DND-41 (cell line): ENCODE data around the gene TFEB.

ENCODE experiments used
- ATAC-seq: fragments of 200-7000 bp; cut with Tn5 transposase; 3 replicates; pipeline ENCODE4 v1.9.1; 2021; ENCODE audit warnings: low read depth; ENCODE audit not compliant: insufficient read depth
- DNase-seq: peaks from one replicate; pipeline ENCODE4 v3.0.0-alpha.2; 2020
- H2AFZ ChIP-seq: 2 replicates; pipeline ENCODE4 v1.6.0; 2012; ENCODE audit warnings: low read depth, low read length
- H3K27ac ChIP-seq: 2 replicates; pipeline ENCODE4 v1.5.1; 2012; ENCODE audit warnings: low read length, inconsistent platforms
- H3K27me3 ChIP-seq: fragments of 200-600 bp; sonication (generic); 2 replicates; pipeline ENCODE4 v1.6.0; 2012; ENCODE audit warnings: low read length, mild to moderate bottlenecking, inconsistent platforms; ENCODE audit not compliant: insufficient read depth, poor library complexity
- H3K36me3 ChIP-seq: 2 replicates; pipeline ENCODE4 v1.5.1; 2012; ENCODE audit warnings: low read length, inconsistent platforms; ENCODE audit not compliant: insufficient read depth
- H3K4me1 ChIP-seq: 2 replicates; pipeline ENCODE4 v1.5.1; 2012; ENCODE audit warnings: mild to moderate bottlenecking, low read length; ENCODE audit not compliant: insufficient read depth
- H3K4me2 ChIP-seq: 2 replicates; pipeline ENCODE4 v1.6.0; 2012; ENCODE audit warnings: mild to moderate bottlenecking, moderate library complexity, low read length, inconsistent platforms; ENCODE audit not compliant: insufficient read depth
- H3K4me3 ChIP-seq, 2 experiments: fragments of 200-600 bp in 1 of 2; shearing (Covaris generic) in 1 of 2; 2 replicates each; pipeline ENCODE4 v1.5.1; 2012 to 2016; ENCODE audit warnings: inconsistent platforms in 2 of 2, low read length in 2 of 2, mild to moderate bottlenecking in 2 of 2, low read depth in 1 of 2, moderate library complexity in 1 of 2
- H3K79me2 ChIP-seq: 2 replicates; pipeline ENCODE4 v1.6.0; 2012; ENCODE audit warnings: low read length, inconsistent platforms; ENCODE audit not compliant: insufficient read depth
- H3K9ac ChIP-seq: 2 replicates; pipeline ENCODE4 v1.6.0; 2012; ENCODE audit warnings: low read depth, mild to moderate bottlenecking, inconsistent platforms, low read length, moderate library complexity
- H3K9me3 ChIP-seq: 2 replicates; pipeline ENCODE4 v1.5.1; 2012; ENCODE audit warnings: low read length, moderate library complexity, mild to moderate bottlenecking, inconsistent platforms; ENCODE audit not compliant: insufficient read depth, severe bottlenecking
- H4K20me1 ChIP-seq: 2 replicates; pipeline ENCODE4 v1.6.0; 2012; ENCODE audit warnings: low read length; ENCODE audit not compliant: insufficient read depth
- EZH2 ChIP-seq: IDR thresholded peaks from 3 replicates; pipeline ENCODE4 v1.6.1; 2012; ENCODE audit warnings: borderline replicate concordance, low read depth, mild to moderate bottlenecking, moderate library complexity, low read length, inconsistent platforms; ENCODE audit not compliant: severe bottlenecking
- TF ChIP-seq, protein P1 (sequence below): IDR thresholded peaks from 2 replicates; pipeline ENCODE4 v1.5.1; 2012; ENCODE audit warnings: borderline replicate concordance, low read length, moderate library complexity, mild to moderate bottlenecking; ENCODE audit not compliant: poor library complexity, severe bottlenecking; ENCODE audit errors: extremely low read depth

TFEB gene

DNA sequence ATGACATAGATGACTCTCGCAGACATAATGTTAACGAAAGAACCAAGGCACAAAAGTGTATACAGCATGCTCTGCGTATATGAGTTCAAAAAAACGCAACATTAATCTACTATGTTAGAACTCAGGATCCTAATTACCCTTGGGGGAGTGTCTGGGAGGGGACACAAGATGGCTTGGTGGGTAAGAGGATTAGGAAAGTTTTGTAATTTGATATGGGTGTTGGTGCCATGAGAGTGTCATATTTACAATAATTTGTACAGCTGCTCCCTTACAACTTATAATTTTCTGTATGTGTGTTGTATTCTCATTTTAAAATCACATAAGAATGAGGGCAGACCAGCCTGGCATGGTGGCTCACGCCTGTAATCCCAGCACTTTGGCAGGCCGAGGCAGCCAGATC, 38.6 kb downstream of the TFEB start:
- H3K9ac ChIP-seq = no peak overlapping the region
- H3K27me3 ChIP-seq = no peaks in the 10 kb centered on the region
- H2AFZ ChIP-seq = no peak overlapping the region
- DNase-seq (no peak), ATAC-seq (no peak)
- no peak overlapping the region for H3K4me2 ChIP-seq
- no peaks in the 10 kb centered on the region for H3K9me3 ChIP-seq
- peaks cover 5% of the 10 kb centered on the region; the same call in 1 of the 2 replicates for H4K20me1 ChIP-seq
- H3K4me3 ChIP-seq = no peak overlapping the region
- H3K27ac ChIP-seq = no peak overlapping the region
- H3K79me2 ChIP-seq = no peaks in the 10 kb centered on the region
- no peaks in the 10 kb centered on the region for H3K4me1 ChIP-seq
- H3K36me3 ChIP-seq = no peaks in the 10 kb centered on the region
- TF ChIP-seq EZH2 = no peak
- TF ChIP-seq, protein P1, sequence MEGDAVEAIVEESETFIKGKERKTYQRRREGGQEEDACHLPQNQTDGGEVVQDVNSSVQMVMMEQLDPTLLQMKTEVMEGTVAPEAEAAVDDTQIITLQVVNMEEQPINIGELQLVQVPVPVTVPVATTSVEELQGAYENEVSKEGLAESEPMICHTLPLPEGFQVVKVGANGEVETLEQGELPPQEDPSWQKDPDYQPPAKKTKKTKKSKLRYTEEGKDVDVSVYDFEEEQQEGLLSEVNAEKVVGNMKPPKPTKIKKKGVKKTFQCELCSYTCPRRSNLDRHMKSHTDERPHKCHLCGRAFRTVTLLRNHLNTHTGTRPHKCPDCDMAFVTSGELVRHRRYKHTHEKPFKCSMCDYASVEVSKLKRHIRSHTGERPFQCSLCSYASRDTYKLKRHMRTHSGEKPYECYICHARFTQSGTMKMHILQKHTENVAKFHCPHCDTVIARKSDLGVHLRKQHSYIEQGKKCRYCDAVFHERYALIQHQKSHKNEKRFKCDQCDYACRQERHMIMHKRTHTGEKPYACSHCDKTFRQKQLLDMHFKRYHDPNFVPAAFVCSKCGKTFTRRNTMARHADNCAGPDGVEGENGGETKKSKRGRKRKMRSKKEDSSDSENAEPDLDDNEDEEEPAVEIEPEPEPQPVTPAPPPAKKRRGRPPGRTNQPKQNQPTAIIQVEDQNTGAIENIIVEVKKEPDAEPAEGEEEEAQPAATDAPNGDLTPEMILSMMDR = no peak

DNA sequence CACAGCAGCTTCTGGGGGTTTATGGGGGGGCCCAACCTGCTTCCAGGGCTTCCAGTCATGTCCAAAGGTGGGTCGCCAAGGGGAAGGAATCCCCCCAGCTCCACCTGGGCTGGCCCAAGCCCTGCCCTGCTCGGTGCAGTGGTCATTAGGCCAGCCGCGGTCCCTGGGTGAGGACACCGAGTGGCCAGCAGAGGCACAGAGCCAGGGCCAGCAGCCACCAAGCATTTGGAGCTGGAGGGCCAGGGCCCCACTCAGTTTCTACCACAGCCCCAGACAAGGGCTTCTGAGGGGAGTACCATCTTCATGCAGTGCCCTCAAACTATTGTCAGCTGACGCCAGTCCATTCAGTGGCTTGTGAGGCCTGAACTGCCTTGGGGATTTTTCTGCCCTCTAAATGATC, 39.6 kb downstream of the TFEB start:
- no peaks in the 10 kb centered on the region for H3K79me2 ChIP-seq
- no peaks in the 10 kb centered on the region for H3K4me1 ChIP-seq
- no peak overlapping the region for H3K4me2 ChIP-seq
- no peak overlapping the region for H2AFZ ChIP-seq
- ATAC-seq = no peak
- H4K20me1 ChIP-seq = peaks cover 5% of the 10 kb centered on the region; the same call in 1 of the 2 replicates
- no peak overlapping the region for H3K9ac ChIP-seq
- H3K27ac ChIP-seq = no peak overlapping the region
- no peak for TF ChIP-seq EZH2
- TF ChIP-seq, protein P1 = no peak
- no peak for DNase-seq
- no peaks in the 10 kb centered on the region for H3K9me3 ChIP-seq
- H3K36me3 ChIP-seq = no peaks in the 10 kb centered on the region
- H3K27me3 ChIP-seq = no peaks in the 10 kb centered on the region
- H3K4me3 ChIP-seq = no peak overlapping the region

DNA sequence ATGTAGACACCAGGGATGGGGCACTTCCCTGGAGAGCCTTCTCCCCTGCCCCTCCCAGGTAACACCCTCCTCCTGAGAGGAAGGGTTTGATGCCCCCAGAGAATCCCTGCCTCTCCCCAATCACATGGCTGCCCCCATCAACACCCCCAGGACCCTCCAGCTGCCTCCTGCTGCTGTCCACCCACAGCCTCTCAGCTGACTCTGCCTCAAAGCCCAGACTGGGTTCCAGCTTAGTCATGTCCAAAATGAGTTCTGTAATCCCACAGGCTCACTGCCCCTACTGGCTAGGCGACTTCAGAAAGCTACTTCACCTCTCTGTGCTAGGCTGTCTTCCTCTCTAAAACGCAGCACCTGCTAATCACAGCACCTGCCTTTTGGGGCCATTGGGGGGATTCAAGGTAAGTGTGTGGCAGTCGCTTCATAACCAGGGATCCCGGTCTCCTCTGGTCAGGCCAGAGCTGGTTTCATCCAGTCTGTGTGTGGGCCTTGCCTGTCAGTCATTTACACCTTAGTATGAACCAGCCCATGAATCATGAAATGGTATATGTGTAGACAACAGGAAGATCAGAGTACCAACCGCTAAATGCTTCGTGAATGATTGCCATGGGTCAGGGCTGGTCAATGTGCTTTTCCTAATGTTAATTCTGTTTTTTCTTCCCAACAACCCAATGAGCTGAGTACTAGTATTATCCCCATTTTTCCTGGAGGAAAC, 40.4 kb downstream of the TFEB start:
- TF ChIP-seq, protein P1 = no peak
- H3K27me3 ChIP-seq = no peaks in the 10 kb centered on the region
- no peaks in the 10 kb centered on the region for H3K4me1 ChIP-seq
- ATAC-seq (no peak), DNase-seq (no peak)
- no peak overlapping the region for H3K27ac ChIP-seq
- H3K9ac ChIP-seq = no peak overlapping the region
- no peaks in the 10 kb centered on the region for H3K9me3 ChIP-seq
- H3K4me2 ChIP-seq = no peak overlapping the region
- H2AFZ ChIP-seq = no peak overlapping the region
- H4K20me1 ChIP-seq = peaks cover 5% of the 10 kb centered on the region; the same call in 1 of the 2 replicates
- no peaks in the 10 kb centered on the region for H3K79me2 ChIP-seq
- no peak overlapping the region for H3K4me3 ChIP-seq
- no peaks in the 10 kb centered on the region for H3K36me3 ChIP-seq
